GM23248 (cell line): ENCODE data around the gene ABCC4.

Experiments
- EZH2 ChIP-seq: fragments of 200-600 bp; sonication (generic); IDR thresholded peaks from 2 replicates; pipeline ENCODE4 v1.6.1; 2018; ENCODE audit warnings: antibody characterized with exemption, mild to moderate bottlenecking; ENCODE audit not compliant: insufficient read depth, poor library complexity, severe bottlenecking
- EZH2phosphoT487 ChIP-seq: fragments of 200-600 bp; sonication (generic); IDR thresholded peaks from 2 replicates; pipeline ENCODE4 v1.6.1; 2018; ENCODE audit warnings: antibody characterized with exemption, moderate library complexity, mild to moderate bottlenecking, low read depth; ENCODE audit not compliant: insufficient read depth

DNA sequence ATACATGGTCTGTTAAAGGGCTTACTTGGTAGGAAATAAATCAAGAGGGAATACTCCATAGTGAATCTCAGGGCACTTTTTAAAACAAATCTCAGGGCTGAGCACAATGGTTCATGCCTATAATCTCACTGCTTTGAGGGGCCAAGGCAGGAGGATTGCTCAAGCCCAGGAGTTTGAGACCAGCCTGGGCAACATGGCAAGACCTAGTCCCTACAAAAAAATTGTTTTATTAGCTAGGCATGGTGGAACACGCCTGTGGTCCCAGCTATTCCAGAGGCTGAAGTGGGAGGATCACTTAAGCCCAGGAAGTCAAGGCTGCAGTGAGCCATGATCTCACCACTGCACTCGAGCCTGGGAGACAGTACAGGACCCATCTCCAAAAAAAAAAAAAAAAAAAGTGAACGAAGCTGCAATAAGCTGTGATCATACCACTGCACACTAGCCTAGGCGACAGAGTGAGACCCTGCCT lies 25.2 kb downstream of the ABCC4 start:
- TF ChIP-seq EZH2phosphoT487 (no peak), EZH2 (no peak)
